Kidney epithelial cell (primary cell): ENCODE results near the gene BIRC3. TPM values are rescaled to one million over a fixed set of nuclear protein-coding genes. Genes with fewer than 3 reads are reported as not detected.

Experiments
- DNase-seq: peaks from one replicate; pipeline ENCODE4 v3.0.0-alpha.2; 2010; ENCODE audit warnings: low read depth
- H3K27me3 ChIP-seq: 2 replicates; pipeline ENCODE4 v1.6.0; 2011; ENCODE audit warnings: low read length; ENCODE audit not compliant: control insufficient read depth, insufficient read depth
- H3K36me3 ChIP-seq: 2 replicates; pipeline ENCODE4 v1.5.1; 2011; ENCODE audit warnings: low read length; ENCODE audit not compliant: control insufficient read depth, insufficient read depth
- H3K4me3 ChIP-seq: 2 replicates; pipeline ENCODE4 v1.5.1; 2011; ENCODE audit warnings: low read depth, mild to moderate bottlenecking, control low read depth, low read length
- total RNA-seq: library from RNA; depleted of rRNA; stranded (reverse); fragments of >200 nt; gene quantifications from 2 replicates; pipeline ENCODE4 v1.2.3, GENCODE V29; 2015
- TF ChIP-seq, protein P1 (sequence below): IDR thresholded peaks from 2 replicates; pipeline ENCODE4 v1.5.1; 2011; ENCODE audit warnings: mild to moderate bottlenecking, moderate library complexity, low read length, control low read depth, inconsistent platforms; ENCODE audit not compliant: insufficient read depth, poor library complexity, severe bottlenecking

Gene BIRC3
- total RNA-seq, 1 donor from 2014 or later: 10.0 TPM

GRCh38 chr11:102280245-102280833, 36.9 kb upstream of the BIRC3 start:
- H3K4me3 ChIP-seq: no peak overlapping the region
- no peaks in the 10 kb centered on the region for H3K36me3 ChIP-seq
- TF ChIP-seq, protein P1, sequence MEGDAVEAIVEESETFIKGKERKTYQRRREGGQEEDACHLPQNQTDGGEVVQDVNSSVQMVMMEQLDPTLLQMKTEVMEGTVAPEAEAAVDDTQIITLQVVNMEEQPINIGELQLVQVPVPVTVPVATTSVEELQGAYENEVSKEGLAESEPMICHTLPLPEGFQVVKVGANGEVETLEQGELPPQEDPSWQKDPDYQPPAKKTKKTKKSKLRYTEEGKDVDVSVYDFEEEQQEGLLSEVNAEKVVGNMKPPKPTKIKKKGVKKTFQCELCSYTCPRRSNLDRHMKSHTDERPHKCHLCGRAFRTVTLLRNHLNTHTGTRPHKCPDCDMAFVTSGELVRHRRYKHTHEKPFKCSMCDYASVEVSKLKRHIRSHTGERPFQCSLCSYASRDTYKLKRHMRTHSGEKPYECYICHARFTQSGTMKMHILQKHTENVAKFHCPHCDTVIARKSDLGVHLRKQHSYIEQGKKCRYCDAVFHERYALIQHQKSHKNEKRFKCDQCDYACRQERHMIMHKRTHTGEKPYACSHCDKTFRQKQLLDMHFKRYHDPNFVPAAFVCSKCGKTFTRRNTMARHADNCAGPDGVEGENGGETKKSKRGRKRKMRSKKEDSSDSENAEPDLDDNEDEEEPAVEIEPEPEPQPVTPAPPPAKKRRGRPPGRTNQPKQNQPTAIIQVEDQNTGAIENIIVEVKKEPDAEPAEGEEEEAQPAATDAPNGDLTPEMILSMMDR: no peak
- no peaks in the 10 kb centered on the region for H3K27me3 ChIP-seq
- DNase-seq: no peak

DNA sequence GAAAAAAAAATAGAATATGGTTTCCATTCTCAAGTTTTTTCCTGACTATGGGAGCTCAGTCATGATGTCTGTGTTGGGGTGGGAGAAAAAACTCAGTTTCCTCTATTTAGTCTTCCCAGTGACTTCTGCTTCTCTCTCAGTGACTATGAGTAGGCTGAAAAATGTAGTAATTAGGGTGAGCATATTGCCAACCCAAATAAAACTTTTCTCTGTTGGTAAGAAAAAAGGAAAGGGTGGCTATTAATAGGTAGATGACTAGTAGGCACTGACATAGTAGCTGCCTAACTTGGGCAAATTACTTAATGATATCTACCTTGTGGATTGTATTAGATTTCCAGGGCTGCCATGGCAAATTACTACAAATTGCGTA, 34.2 kb upstream of the BIRC3 start:
- DNase-seq: no peak
- Histone ChIP-seq H3K4me3 (no peak overlapping the region), H3K36me3 (no peaks in the 10 kb centered on the region), H3K27me3 (no peaks in the 10 kb centered on the region)
- TF ChIP-seq, protein P1: no peak

GRCh38 chr11:102284008-102284407, 33.3 kb upstream of the BIRC3 start:
- no peak for DNase-seq
- H3K4me3 ChIP-seq: no peak overlapping the region
- H3K36me3 ChIP-seq: no peaks in the 10 kb centered on the region
- TF ChIP-seq, protein P1: no peak
- H3K27me3 ChIP-seq: no peaks in the 10 kb centered on the region

GRCh38 chr11:102286292-102286691, 31.0 kb upstream of the BIRC3 start:
- DNase-seq: no peak
- no peaks in the 10 kb centered on the region for H3K36me3 ChIP-seq
- TF ChIP-seq, protein P1: no peak
- no peak overlapping the region for H3K4me3 ChIP-seq
- no peaks in the 10 kb centered on the region for H3K27me3 ChIP-seq

DNA sequence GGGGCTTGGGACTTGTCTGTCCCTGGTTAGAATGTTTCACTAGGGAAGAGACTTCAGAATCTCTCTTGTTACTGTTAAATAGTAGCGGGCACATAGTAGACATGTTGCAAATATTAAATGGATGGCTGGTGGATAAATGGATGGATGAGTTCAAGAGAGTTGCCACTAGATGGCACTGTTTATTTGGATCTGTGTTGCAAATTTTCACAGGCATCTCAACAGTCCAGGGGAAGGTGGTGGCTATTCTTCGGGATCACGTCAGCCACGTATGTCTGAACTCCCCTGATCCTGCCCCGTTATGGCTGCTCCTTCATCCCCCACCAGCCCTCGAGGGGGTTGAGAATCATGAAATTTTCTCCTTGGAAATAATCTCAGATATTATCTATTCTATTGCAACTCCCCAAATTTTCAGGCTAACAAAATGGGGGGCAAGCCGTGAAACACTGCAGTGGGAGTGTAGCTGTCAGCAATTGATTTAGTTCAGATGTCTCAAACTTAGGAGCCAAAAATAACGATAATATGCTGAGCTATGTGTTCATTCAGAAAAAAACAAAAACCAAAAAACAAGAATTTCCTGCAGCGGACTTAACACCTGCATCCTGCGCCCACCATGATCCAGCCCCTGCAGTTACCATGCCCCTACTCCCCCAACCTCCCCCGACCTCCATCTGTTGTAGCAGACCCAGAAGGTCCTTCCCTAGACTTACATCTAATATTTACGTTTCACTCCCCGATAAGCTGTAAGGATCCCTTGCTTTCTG, 29.1 kb upstream of the BIRC3 start:
- Histone ChIP-seq H3K27me3 (no peaks in the 10 kb centered on the region), H3K4me3 (no peak overlapping the region), H3K36me3 (no peaks in the 10 kb centered on the region)
- TF ChIP-seq, protein P1: peak; percentile 54
- no peak for DNase-seq

DNA sequence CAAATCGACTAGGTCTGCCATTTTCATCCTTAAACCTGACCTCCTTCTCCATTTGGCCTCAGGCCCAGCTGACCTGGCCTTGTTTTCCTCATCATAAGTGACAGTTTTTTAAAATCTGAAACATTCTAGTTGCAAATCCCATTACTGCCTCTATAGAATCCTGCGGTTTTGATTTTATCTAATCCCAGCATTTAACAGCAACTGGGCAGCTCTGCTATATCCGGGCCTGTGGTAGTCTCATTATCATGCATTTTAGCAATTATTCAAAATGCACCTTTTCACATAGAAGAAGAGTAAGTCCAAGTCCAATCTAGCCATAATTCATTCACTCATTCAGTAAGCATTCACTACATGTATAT, 28.6 kb upstream of the BIRC3 start:
- no peak overlapping the region for H3K4me3 ChIP-seq
- no peaks in the 10 kb centered on the region for H3K27me3 ChIP-seq
- no peak for DNase-seq
- TF ChIP-seq, protein P1: no peak
- H3K36me3 ChIP-seq: no peaks in the 10 kb centered on the region
